Esophagus muscularis mucosa (tissue), 4 donors: ENCODE results near the gene POMT2. TPM values are rescaled to one million over a fixed set of nuclear protein-coding genes. Genes with fewer than 3 reads are reported as not detected.

Source experiments
- DNase-seq: peaks from one replicate; pipeline ENCODE4 v3.0.0-alpha.2; 2017; ENCODE audit errors: extremely low spot score
- H3K27ac ChIP-seq, 4 donors: fragments of 200-600 bp; sonication (generic); replicated peaks in 1 of 4; 1 replicate in 3 of 4; 2 replicates in 1 of 4; pipeline ENCODE4 v1.5.1; 2016 to 2019; ENCODE audit warnings: mild to moderate bottlenecking in 1 of 4
- H3K27me3 ChIP-seq, 4 donors: fragments of 200-600 bp; sonication (generic); one replicate each; pipeline versions ENCODE4 v1.5.1 to v1.6.0; 2016 to 2019
- H3K36me3 ChIP-seq, 4 donors: fragments of 200-600 bp; sonication (generic); one replicate each; pipeline ENCODE4 v1.5.1; 2016 to 2019
- H3K4me1 ChIP-seq, 4 donors: fragments of 200-600 bp; sonication (generic); one replicate each; pipeline ENCODE4 v1.5.1; 2016 to 2019
- H3K4me3 ChIP-seq, 4 donors: fragments of 200-600 bp; sonication (generic); 1 replicate in 2 of 4; 2 replicates in 2 of 4; pipeline ENCODE4 v1.5.1; 2016 to 2019; ENCODE audit warnings: mild to moderate bottlenecking in 4 of 4, moderate library complexity in 1 of 4
- H3K9me3 ChIP-seq, 4 donors: fragments of 200-600 bp; sonication (generic); 1 replicate in 3 of 4; 2 replicates in 1 of 4; pipeline ENCODE4 v1.5.1; 2016 to 2019
- EP300 ChIP-seq: sonication (generic); formaldehyde crosslinking; IDR thresholded peaks from one replicate; pipeline ENCODE4 v1.6.1; 2017; ENCODE audit warnings: antibody characterized with exemption
- POLR2A ChIP-seq: fragments of 450-650 bp; IDR thresholded peaks from one replicate; pipeline ENCODE4 v1.6.1; 2017; ENCODE audit warnings: antibody characterized with exemption, moderate library complexity, mild to moderate bottlenecking, low read depth
- POLR2AphosphoS5 ChIP-seq, 2 donors: sonication (generic); formaldehyde crosslinking; IDR thresholded peaks; one replicate each; pipeline ENCODE4 v1.6.1; 2017; ENCODE audit warnings: antibody characterized with exemption in 2 of 2
- WGBS: methylation state at CpG from one replicate; pipeline ENCODE4 v1.1.5; 2018; 5-methylcytosine and 5-hydroxymethylcytosine counted together
- intact Hi-C: fragments of 100-400 bp; cut with DNase I; formaldehyde crosslinking; loops from one replicate; pipeline ENCODE4 v1.15.1; 2023
- total RNA-seq, 4 donors: library from RNA; depleted of rRNA; stranded (reverse); fragments of >200 nt; gene quantifications; one replicate each; pipeline versions ENCODE4 v1.1.0 to v1.2.1, GENCODE V29; 2016
- TF ChIP-seq, protein P1 (sequence below), 3 experiments: fragments of 200-600 bp in 2 of 3; fragments of 450-650 bp in 1 of 3; sonication (generic) in 2 of 3; IDR thresholded peaks; one replicate each; pipeline ENCODE4 v1.5.1; 2017 to 2019; ENCODE audit warnings: antibody characterized with exemption in 3 of 3, mild to moderate bottlenecking in 2 of 3, moderate library complexity in 1 of 3

Gene POMT2
- total RNA-seq, 4 donors from 2014 or later = 13.3 to 29.2 (median 14.5) TPM

DNA sequence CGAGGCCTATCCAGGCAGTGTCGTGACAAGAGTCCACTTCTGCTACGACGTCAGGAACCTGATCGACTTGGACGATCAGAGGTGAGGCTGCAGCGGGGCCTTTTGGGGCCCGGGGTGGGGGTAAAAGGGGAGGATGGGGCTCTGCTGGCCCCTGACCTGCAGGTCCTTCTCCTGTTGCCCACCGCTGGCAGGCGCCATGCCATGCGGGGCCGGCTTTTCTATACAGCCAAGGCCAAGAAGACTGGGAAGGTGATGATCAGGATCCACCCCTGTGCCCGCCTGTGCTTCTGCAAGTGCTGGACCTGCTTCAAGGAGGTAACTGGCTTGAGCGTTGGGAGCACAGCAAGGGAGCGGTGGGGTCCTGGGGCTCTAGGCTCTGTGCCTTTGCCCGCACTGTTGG lies 81.3 kb downstream of the POMT2 start:
- 91% methylated on average over 12 of the region's 16 CpGs for WGBS
- H3K9me3 ChIP-seq = no peaks in the 10 kb centered on the region
- intact Hi-C loops = no loop called here
- H3K4me1 ChIP-seq = no peaks in the 10 kb centered on the region
- H3K36me3 ChIP-seq = no peaks in the 10 kb centered on the region
- H3K4me3 ChIP-seq = no peak overlapping the region
- TF ChIP-seq EP300 (no peak), POLR2A (no peak), POLR2AphosphoS5 (IDR thresholded peaks at IDR 0.05) (no peak)
- TF ChIP-seq, protein P1, sequence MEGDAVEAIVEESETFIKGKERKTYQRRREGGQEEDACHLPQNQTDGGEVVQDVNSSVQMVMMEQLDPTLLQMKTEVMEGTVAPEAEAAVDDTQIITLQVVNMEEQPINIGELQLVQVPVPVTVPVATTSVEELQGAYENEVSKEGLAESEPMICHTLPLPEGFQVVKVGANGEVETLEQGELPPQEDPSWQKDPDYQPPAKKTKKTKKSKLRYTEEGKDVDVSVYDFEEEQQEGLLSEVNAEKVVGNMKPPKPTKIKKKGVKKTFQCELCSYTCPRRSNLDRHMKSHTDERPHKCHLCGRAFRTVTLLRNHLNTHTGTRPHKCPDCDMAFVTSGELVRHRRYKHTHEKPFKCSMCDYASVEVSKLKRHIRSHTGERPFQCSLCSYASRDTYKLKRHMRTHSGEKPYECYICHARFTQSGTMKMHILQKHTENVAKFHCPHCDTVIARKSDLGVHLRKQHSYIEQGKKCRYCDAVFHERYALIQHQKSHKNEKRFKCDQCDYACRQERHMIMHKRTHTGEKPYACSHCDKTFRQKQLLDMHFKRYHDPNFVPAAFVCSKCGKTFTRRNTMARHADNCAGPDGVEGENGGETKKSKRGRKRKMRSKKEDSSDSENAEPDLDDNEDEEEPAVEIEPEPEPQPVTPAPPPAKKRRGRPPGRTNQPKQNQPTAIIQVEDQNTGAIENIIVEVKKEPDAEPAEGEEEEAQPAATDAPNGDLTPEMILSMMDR (IDR thresholded peaks at IDR 0.05) = no peak
- H3K27ac ChIP-seq = no peak overlapping the region
- peaks cover 0 to 4% (median 0%) of the 10 kb centered on the region in 4 donors for H3K27me3 ChIP-seq
- DNase-seq = no peak

DNA sequence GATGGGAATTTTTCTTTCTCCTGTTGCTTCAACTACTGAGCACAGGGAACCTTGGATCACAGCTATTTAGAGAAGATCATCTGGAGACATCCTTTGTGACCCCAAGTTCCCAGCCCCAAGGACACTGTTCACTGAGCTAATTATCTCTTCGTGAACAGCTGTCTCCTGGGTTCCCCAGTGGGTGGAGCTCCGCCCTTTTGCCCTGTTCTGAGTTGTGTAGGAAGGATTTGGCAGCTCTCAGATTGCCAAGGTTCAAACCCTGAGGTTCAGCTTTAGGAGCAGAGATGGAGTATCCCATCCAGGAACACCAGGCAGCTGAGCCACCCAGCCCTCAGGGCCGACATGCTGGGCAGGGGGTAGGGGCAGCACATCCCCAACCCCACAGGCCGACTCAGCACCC lies 81.7 kb downstream of the POMT2 start:
- Histone ChIP-seq H3K4me3 (no peak overlapping the region), H3K27me3 (peaks cover 0 to 4% (median 0%) of the 10 kb centered on the region in 4 donors), H3K36me3 (no peaks in the 10 kb centered on the region), H3K27ac (no peak overlapping the region), H3K9me3 (no peaks in the 10 kb centered on the region), H3K4me1 (no peaks in the 10 kb centered on the region)
- 51% methylated on average over 2 of the region's 4 CpGs for WGBS
- no peak for DNase-seq
- intact Hi-C loops = no loop called here
- TF ChIP-seq POLR2A (no peak), EP300 (no peak), POLR2AphosphoS5 (IDR thresholded peaks at IDR 0.05) (no peak)
- TF ChIP-seq, protein P1 (IDR thresholded peaks at IDR 0.05) = no peak

DNA sequence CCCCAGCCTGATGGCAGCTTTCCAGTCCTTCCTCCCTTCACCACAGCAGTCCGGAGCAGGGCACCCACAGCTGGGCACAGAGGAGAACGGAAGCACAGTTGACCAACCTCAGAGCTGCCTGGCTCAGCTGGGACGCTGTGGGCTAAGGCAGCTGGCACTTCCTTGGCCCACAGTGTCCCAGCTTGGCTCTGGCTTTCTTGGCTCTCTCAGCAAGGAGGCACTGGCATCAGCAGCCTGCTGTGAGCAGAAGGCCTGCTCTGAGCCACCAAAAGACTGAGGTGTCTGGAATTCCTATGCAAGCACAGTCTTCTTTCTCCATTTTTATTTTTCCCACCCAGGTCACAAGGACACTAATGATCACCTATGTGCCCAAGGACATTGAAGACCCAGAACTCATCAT lies 82.3 kb downstream of the POMT2 start:
- H3K4me3 ChIP-seq = no peak overlapping the region
- no peaks in the 10 kb centered on the region for H3K36me3 ChIP-seq
- 40% methylated on average over 1 of the region's 3 CpGs for WGBS
- no peak overlapping the region for H3K27ac ChIP-seq
- no peaks in the 10 kb centered on the region for H3K4me1 ChIP-seq
- TF ChIP-seq POLR2A (no peak), EP300 (no peak), POLR2AphosphoS5 (IDR thresholded peaks at IDR 0.05) (no peak)
- TF ChIP-seq, protein P1 (IDR thresholded peaks at IDR 0.05) = no peak
- intact Hi-C loops = no loop called here
- peaks cover 0 to 4% (median 0%) of the 10 kb centered on the region in 4 donors for H3K27me3 ChIP-seq
- no peak for DNase-seq
- H3K9me3 ChIP-seq = no peaks in the 10 kb centered on the region

DNA sequence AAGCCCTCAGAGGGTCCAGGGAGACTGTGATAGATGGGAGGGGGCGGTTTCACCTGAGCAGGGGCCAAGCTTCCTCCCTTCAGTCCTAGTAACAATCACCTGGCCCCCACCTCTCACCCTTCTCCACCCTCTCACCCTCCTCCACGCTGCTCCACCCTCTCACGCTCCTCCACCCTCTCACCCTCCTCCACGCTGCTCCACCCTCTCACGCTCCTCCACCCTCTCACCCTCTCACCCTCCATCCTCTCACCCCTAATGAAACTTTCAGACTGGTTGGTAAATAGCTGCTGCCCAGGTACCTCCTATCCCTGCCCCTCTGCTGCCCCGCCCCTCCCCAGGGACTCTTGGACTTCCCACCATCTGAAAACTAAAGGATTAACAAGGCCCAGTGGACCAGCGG lies 83.9 kb downstream of the POMT2 start:
- Histone ChIP-seq H3K27me3 (peaks cover 0 to 4% (median 0%) of the 10 kb centered on the region in 4 donors), H3K4me3 (no peak overlapping the region), H3K27ac (no peak overlapping the region), H3K9me3 (no peaks in the 10 kb centered on the region), H3K4me1 (no peaks in the 10 kb centered on the region), H3K36me3 (no peaks in the 10 kb centered on the region)
- no peak for TF ChIP-seq POLR2AphosphoS5 (IDR thresholded peaks at IDR 0.05)
- TF ChIP-seq, protein P1 (IDR thresholded peaks at IDR 0.05) = no peak
- TF ChIP-seq EP300 = no peak
- no peak for TF ChIP-seq POLR2A
- no peak for DNase-seq
- 83% methylated on average over 7 of the region's 7 CpGs for WGBS
- intact Hi-C loops = no loop called here

DNA sequence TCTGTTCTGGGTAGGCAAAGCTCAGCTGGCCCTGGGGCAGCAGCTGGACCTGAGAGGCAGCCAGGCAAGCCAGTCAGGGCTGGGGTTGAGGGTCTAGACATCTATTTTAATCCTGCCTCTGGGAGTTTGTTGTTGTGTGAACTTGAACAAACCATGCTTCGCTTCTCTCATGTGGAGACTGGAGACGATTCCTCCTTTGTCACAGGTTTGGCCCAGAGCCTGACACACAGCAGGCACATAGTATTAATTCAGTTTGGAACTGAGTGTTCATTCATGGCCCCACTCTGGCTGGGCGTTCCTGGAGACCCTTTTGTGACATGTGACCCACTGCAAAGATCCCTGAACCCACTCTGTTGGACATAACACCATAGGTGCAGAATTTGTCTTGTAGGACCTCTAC lies 89.0 kb downstream of the POMT2 start:
- Histone ChIP-seq H3K4me3 (no peak overlapping the region), H3K27me3 (peaks cover 0 to 4% (median 0%) of the 10 kb centered on the region in 4 donors), H3K4me1 (no peaks in the 10 kb centered on the region), H3K36me3 (no peaks in the 10 kb centered on the region), H3K27ac (no peak overlapping the region), H3K9me3 (no peaks in the 10 kb centered on the region)
- DNase-seq = no peak
- 62% methylated on average over 3 of the region's 3 CpGs for WGBS
- intact Hi-C loops = no loop called here
- TF ChIP-seq EP300 (no peak), POLR2A (no peak), POLR2AphosphoS5 (IDR thresholded peaks at IDR 0.05) (no peak)
- TF ChIP-seq, protein P1 (IDR thresholded peaks at IDR 0.05) = no peak
